Gastrocnemius medialis (tissue), 4 donors: ENCODE results near the gene ASXL1.

Experiments
- POLR2A ChIP-seq, 2 donors: fragments of 450-650 bp; IDR thresholded peaks; one replicate each; pipeline ENCODE4 v1.6.1; 2017; ENCODE audit warnings: antibody characterized with exemption in 2 of 2, mild to moderate bottlenecking in 2 of 2, moderate library complexity in 2 of 2
- TF ChIP-seq, protein P1 (sequence below), 5 experiments: fragments of 450-650 bp in 3 of 5; fragments of 200-600 bp in 2 of 5; sonication (generic) in 2 of 5; IDR thresholded peaks in 4 of 5; conservative IDR thresholded peaks in 1 of 5; 1 replicate in 4 of 5; 2 replicates in 1 of 5; pipeline ENCODE4 v1.5.1; 2016 to 2019; ENCODE audit warnings: antibody characterized with exemption in 5 of 5, mild to moderate bottlenecking in 3 of 5, moderate library complexity in 3 of 5

DNA sequence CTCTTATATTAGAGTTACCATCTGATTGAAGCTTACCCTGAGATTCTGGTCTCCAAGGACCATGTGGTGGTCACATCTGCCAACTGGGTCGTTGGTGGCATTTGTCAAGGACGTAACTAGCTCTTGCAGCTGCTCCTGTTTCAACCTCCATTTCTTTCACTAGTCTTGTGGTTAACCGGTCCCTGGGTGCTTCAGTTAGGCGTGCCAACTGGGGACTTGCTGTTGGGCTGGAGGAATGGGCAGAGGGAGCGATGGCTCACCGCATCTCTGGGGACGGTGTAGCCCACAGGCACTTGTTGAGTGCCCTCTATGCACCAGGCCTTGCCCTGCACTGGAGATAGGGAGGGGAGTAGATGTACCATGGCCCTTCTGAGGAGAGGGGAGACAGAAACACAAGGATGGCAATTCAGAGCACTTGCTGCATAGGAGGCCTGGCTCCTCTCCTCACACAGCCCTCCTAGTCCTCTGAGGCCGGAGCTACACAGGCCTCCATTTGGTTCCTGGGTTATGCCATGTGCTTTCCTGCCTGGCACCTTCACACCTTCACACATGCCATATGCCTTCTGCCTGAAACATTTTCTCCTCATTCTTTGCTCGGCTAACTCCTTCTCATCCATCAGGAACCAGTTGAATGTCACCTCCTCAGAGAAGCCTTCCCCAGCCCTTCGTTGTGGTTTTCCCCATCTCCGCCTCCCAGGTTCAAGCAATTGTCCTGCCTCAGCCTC is 20.0 kb upstream of the ASXL1 start:
- TF ChIP-seq, protein P1, sequence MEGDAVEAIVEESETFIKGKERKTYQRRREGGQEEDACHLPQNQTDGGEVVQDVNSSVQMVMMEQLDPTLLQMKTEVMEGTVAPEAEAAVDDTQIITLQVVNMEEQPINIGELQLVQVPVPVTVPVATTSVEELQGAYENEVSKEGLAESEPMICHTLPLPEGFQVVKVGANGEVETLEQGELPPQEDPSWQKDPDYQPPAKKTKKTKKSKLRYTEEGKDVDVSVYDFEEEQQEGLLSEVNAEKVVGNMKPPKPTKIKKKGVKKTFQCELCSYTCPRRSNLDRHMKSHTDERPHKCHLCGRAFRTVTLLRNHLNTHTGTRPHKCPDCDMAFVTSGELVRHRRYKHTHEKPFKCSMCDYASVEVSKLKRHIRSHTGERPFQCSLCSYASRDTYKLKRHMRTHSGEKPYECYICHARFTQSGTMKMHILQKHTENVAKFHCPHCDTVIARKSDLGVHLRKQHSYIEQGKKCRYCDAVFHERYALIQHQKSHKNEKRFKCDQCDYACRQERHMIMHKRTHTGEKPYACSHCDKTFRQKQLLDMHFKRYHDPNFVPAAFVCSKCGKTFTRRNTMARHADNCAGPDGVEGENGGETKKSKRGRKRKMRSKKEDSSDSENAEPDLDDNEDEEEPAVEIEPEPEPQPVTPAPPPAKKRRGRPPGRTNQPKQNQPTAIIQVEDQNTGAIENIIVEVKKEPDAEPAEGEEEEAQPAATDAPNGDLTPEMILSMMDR (IDR thresholded peaks at IDR 0.05 in 4 of 5, conservative IDR thresholded peaks at IDR 0.05 in 1 of 5) = no peak
- no peak for TF ChIP-seq POLR2A (IDR thresholded peaks at IDR 0.05)
